LNCAP (cell line): ENCODE results near the gene HIF1A.

Experiments used
- TF ChIP-seq, protein P1 (sequence below): fragments of 450-650 bp; IDR thresholded peaks from 2 replicates; pipeline ENCODE4 v1.5.1; 2017; ENCODE audit warnings: mild to moderate bottlenecking

HIF1A gene

DNA sequence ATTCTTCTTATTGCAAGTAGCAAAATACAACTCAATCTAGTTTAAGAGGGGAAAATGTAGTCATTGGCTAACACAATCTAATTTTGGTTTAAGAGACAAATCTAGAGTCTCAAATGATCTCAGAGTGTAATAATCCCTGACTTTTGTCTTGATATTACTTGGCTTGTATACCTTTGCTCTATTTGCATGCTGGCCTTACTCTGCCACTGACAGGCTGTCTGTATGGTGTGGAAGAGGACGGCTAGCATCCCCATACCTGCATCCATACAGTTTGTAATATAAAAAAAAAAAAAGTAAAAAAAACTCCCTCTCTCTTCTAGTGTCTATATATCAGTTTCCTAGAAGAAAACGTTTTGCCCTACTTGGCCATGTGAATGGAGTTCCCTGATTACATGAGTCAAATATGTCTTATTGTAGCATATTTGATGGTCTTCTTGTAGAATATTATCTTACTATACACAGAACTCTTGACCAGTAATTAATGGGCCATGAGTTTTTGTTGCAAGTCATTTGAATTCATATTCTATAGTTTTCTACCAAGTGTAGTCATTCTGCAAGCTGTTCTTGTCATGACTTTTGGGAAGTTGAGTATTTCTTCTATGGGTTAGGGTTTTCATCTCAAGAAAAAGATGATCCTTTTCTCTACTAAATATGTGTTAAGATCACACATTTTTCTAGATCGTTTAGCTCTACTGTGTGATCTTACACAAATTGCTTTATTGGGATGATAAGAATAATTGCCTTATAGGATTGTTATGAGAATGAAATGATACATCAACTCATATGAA is 8.2 kb downstream of the HIF1A start:
- TF ChIP-seq, protein P1, sequence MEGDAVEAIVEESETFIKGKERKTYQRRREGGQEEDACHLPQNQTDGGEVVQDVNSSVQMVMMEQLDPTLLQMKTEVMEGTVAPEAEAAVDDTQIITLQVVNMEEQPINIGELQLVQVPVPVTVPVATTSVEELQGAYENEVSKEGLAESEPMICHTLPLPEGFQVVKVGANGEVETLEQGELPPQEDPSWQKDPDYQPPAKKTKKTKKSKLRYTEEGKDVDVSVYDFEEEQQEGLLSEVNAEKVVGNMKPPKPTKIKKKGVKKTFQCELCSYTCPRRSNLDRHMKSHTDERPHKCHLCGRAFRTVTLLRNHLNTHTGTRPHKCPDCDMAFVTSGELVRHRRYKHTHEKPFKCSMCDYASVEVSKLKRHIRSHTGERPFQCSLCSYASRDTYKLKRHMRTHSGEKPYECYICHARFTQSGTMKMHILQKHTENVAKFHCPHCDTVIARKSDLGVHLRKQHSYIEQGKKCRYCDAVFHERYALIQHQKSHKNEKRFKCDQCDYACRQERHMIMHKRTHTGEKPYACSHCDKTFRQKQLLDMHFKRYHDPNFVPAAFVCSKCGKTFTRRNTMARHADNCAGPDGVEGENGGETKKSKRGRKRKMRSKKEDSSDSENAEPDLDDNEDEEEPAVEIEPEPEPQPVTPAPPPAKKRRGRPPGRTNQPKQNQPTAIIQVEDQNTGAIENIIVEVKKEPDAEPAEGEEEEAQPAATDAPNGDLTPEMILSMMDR, result no peak

DNA sequence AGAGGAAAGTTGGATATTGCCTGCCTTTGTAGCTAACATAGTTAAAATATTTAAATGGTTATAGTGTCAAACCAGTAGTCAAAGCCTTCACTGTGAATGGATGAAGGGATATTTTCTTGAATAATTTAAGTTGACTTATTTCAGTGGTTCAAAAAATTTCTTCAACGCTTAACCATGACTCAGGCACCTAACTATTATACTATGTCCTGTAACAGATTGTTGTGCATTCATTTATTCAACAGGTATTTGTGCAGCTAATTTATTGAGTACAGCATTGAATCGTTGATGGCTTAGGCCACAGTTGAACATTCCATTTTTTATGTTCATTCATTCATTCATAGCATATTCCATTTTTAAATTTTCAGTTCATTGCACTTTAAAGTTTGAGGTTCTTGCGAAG is 9.2 kb downstream of the HIF1A start:
- TF ChIP-seq, protein P1, result no peak

DNA sequence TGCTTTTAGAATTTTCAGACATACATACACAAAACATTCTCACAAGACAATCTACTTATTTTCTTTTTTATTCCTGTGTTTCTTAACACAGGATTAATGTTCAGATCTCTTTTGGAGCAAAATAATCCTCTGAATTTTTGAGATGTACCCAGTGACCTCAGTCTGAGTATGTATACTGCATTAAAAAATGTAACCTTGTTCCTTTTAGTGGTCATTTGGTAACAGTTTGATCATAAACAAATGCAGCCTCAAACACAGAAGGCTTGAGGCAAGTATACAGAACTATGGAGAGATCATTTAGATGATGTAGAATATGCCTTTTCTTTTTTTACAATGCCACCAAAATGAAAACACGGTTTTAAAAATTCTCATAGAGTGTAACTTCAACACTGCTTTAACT is 9.7 kb downstream of the HIF1A start:
- TF ChIP-seq, protein P1, result no peak

DNA sequence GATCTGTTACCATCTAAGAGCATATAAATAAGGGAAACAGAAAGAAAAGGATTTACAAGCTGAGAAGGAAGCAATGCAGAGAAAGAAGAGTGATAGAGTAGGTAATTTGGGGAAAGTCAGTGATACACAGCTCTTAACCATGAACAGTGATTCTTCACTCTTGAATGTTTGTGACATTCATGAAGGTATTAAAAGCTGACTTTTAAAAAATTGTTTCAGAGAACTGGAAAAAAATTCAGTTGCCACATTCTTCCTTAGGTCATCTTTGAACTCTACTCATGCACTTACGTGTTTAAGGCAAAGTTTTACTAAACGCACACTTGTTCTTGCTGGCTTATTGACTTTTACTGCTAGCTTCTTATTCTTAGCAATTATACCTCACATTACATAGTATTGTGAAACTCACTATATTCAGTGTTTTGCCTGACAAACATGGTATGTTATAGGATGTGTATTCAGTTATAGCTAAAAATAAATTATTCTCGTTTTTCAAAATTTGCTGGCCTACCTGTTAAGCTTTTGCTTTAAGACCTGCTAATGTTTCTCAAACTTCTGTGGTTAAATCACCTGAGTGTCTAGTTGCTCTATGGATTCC is 10.9 kb downstream of the HIF1A start:
- TF ChIP-seq, protein P1, result no peak

DNA sequence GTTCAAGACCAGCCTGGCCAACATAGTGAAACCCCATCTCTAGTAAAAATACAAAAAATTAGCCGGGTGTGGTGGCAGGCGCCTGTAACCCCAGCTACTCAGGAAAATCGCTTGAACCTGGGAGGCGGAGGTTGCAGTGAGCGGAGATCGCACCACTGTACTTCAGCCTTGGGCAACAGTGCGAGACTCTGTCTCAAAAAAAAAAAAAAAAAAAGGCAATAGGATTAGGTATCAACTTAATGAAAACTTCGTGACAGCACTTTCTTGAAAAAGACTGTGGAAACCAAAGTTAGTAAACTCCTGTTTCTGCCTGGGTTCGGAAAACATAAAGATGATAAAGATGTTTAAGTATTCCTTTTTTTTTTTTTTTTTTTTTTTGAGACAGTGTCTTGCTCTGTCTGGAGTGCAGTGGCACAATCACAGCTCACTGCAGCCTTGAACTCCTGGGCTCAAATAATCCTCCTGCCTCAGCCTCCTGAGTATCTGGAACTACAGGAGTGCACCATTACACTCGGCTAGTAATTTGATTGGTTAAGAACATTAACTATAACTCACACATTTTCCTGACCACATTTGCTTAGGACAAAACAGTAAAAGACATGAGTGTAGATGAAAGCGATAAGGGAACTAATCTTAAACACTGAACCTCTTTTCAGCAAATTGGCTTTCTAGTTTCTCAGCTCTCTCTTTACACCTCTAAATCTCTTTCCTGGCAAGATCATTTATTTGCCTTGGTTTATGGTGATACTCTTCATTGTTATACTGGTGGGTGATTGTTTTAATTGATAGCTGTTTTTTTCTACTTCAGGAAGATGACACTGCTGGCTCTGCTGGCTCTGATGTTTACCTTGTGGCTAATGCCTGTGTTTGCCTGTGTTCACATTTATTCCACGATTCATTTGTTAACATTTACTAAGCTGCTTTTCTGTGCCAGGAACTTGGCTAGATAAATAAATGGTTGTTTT is 15.8 kb downstream of the HIF1A start:
- TF ChIP-seq, protein P1, result no peak

DNA sequence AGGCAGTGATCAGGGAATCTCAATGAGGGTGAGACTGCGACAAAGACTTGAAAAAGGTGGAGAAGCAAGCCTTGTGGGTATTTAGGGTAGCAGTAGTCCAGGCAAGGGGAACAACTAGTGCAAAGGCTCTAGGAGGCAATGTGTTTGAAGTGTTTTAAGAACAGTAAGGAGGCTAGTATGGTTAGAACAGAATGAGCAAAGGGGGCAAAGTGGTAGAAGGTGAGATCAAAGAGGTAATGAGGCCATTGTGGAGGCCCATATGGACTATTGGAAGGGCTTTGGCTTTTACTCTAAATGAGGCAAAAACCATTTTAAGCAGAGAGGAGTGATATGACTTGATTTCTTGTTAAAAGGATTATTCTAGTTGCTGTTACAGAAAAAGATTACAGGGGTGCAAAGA is 16.8 kb downstream of the HIF1A start:
- TF ChIP-seq, protein P1, result no peak

DNA sequence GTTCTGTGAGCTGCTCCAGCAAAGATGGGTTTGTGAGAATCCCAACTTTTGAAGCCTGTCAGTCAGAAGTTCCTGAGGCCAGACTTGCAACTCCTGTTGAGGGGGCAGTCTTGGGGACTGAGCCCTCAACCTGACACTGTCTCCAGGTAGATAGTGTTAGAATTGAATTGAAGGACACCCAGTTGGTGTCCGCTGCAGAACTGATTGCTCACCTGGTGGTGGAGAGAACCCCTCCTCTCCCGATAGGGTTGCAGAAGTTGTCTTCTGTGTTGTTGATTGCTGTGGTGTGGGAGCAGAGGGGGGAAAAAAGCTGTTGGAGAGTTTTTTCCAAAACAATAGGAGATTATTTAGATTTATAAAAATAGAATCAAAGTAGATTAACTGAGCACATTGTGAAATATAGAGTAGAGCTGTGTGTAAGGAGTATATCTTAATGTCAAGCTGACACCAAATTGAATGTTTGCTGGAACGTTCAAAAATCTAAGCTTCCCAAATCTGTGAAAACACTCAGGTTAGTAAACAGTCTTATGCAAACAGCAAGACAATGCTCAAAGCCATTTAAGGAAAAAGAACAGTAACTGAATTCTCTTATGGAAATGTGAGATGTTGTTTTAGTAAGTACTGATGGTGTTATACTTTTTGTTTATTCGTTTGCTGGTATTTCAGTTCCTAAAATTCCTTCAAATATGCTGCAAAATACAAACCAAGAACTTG is 18.6 kb downstream of the HIF1A start:
- TF ChIP-seq, protein P1, result no peak
